HG02763 (cell line): Measurements from ENCODE around the gene SLC15A4.
"Not testable (repeated sequence)": the region's sequence is repeated elsewhere in the genome, so short reads cannot be mapped to it uniquely, and the experiment has no call there.

Experiments
- ATAC-seq: cut with Tn5 transposase; IDR thresholded peaks from one replicate; pipeline ENCODE4 v1.9.1; 2021; ENCODE audit warnings: mild to moderate bottlenecking, moderate library complexity; ENCODE audit not compliant: unreplicated experiment

The SLC15A4 gene

DNA sequence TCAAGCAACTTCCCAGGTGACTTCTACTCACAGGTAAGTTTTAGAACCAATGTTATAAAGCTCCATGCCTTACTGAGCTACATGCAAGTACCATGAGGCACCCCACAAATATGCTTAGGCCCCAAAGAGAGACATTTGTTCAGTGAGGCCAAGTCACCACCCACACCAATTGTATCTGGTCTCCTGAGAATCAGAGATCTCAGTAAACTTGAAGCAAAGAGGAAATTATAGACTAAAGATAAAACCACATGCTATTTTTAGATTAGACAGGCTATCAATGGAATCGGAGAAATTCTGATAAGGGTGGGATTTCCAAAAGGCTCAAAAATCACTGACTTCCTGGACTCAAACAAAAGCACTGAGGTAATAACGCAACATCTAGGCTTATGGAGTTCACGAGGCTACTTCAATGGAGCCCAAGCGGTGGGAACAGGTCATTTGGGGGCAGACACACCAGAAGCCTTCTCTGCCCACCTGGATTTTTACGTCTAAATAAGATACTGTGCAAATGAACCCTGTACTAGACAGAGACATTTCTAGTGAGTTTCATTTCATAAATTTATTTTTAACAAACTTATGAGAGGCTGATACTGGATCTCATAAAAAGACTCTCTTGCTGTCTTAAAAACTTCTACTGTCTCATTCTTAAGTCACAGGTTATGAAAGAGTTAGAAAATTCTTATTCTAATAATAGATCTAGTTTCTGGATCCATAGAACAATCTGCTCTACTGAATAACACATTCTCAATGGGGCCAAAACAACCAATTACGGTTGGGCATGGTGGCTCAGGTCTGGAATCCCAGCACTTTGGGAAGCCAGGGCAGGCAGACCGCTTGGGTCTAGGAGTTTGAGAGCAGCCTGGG lies 7.7 kb downstream of the SLC15A4 start:
- no peak for ATAC-seq

DNA sequence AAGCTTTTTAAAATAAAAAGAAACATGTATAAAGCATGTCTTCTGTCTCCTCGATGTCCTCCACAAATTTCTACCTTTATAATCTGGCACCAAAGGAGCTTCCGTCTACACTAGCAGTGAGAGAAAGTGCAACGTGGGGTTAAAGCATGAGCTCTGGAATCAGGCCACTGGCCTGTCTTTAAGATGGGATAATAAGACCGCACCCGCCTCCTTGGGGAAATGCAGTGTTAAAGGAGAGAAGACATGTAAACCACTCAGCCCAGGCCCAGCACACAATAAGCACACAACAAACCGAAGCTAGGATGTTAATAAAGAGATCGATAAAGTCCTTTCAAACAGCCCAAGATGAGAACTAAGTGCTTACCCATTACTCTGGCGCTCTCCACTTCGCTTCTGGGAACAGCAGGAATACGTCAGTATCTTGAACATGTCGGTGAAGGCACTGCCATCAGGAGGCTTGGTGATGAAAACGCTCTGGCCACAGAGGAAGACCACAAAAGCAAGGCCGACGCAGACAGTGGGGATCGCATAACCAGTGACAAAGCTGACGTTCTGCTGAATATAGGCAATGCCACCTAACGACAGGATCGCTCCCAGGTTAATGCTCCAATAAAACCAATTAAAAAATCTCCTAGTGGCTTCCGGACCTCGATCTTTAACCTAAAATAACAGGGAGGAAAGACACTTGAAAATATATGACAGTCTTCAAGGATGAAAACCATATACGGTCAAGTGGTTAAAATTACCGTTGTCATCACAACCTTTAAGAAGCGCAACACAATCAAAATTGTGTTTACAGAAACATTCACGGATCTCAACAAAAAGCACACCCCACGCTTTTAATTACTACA lies 9.1 kb downstream of the SLC15A4 start:
- ATAC-seq, result no peak

DNA sequence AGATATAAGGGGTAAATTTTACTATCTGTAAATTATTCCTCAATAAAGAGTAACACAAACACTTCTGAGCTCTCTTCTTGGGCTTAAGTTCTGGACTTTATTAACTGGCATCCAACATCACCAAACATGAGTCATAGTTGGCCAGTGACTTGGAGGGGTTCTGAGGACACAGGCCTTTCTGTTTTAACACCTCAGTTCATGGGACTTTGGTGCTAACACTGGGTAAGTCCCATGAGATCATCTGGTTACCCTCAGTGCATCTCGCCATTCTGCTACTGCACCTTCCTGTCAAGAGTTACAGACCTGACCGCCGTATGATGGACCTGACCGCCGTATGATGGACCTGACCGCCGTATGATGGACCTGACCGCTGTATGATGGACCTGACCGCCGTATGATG lies 9.9 kb downstream of the SLC15A4 start:
- ATAC-seq, result no peak

DNA sequence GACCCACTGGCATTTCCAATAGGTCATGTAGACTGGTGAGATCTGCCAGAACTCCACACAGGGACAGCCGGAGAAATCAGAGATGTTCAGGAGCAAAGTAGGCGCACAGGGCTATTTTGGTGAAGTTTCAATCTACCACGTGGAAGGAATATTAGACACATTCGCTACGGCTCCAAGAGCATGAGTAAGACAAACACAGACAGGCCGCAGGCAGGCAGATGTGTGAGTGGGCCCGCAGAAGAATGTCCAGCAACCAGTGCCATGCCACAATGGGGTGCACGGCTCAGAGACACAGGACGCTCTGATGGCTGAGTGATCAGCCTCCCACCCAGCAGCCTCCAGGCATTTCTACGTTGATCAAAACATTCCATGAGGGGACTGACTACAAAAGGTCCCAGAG lies 10.4 kb downstream of the SLC15A4 start:
- no peak for ATAC-seq

DNA sequence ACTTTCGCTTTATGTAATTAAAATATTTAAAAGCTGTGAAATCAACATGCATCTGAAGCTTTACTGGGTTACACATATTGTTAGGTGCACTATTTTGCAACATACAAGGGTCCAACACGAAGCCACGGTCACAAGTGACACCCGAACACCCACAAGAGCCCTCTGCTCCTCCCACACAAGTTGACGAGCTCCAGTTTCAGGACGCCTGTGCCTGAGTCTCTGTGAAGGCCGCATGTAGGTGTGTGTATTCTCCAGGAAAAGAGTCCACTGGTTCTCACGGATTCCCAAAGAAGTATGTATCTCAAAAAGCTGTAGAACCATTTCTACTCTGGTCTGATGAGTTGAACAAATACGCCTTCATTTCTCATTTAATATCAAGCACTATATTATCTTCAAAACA lies 12.0 kb downstream of the SLC15A4 start:
- no peak for ATAC-seq

DNA sequence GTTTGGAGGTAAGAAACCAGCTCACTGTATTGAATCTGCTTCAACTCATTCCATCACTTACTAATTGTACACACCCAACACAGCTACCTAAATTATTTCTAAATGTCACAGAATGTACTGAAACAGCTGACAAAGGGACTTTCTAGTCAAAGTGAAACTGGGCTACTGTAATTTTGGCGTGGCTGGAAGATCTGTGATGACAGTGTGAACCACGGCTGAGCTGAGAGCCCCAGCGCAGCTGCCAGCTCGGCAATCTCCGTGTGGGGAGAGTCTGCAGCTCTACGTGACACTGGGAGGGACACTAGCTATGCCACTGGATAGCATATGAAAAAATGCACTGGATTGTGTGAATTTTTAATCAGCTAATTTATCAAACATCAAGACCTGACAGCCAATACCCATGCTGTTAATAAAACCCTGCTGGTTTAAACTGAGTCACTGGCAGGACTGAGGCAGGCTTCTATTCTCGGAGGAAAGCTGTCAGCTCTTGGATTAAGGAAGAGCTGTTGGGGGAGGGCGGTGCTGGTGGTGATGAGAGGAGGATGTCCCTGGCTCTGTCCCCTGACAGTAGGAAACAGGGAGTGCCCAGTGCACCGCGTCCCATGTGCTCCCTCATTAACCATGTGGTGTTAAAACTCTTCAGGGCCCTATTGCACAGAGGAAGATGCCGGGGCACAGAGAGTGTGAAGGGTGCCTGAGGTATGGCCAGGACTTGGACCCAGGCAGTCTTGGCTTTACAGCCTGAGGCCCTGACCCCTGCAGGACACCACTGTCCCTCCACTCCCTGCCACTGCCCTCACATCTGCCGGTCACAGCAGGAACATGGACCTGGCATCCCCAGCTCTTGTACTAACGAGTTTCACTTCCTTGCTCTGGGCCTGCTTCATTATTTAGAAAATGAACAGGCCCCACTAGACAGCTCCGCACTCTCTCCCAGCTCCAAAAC lies 13.3 kb downstream of the SLC15A4 start:
- ATAC-seq, result peak; percentile 76

DNA sequence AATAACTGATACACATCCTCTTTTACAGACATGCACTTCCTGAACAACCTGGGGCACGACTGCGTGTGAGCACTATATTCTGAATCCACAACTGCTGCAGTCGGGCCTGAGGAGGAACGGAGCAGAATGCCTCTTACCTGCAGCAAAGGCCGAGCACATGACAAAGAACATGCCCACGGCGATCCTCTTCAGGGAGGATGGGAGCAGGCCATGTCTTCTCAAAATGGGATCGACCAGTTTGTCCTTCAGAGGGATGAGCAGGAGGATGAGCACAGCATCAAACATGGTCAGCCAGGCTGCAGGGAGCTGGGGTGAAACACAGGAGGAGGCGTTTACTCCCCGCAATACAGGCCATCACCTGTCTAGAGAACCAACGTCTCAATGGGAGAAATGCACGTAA lies 15.1 kb downstream of the SLC15A4 start:
- no peak for ATAC-seq

DNA sequence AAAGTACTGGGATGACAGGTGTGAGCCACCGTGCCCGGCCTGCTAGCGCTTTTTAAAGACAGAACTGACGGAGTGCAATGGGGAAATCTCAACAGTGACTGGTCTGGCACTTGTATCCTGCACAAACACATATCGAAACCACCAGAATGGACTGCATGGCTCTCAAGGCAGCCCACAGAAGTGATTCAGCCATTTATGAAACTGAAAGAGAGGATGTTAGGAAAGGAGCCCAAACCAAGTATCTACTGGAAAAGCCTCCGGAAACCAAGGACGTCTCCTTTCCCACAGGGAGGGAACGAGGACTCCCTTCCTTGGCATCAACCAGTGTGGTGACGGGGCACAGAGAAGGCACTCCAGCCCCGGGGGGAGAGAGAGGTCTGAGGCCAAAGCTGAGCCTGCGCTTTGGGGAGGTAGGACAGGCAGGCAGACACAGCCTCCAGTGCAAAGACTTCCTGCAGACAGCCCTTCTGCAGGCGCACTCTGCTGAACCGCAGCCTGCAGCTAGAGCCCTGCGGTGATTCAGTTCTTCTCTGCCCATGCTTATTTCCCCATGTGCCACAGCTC lies 16.5 kb downstream of the SLC15A4 start:
- no peak for ATAC-seq

DNA sequence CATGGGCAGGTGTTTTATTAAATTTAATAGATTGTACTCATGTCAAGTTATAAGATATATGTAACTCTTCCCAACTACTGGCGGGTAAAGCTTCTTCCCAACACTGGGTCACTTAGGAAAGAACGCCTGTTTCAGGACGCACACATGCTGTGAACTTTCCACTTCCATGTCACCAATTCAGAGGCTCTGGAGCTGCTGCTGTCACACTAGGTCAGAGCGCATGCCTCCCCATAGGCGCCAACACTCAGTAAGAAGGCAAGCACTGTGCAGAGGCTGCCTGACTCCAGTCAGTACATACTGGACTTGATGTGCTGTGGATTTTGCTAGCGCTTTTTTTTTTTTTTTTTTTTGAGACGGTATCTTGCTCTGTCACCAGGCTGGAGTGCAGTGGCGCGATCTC lies 17.2 kb downstream of the SLC15A4 start:
- no peak for ATAC-seq

DNA sequence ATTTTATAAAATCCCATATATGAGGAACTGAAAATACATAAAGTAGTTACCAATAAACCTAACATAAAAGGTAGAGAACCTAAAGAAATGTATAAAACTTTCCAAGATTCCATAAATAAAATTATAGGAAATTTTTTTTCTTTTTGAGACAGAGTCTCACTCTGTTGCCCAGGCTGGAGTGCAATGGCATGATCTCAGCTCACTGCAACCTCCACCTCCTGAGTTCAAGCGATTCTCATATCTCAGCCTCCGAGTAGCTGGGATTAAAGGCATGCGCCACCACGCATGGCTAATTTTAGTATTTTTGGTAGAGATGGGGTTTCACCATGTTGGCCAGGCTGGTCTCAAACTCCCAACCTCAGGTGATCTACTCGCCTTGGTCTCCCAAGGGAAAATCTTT lies 18.4 kb downstream of the SLC15A4 start:
- not testable (repeated sequence) for ATAC-seq

DNA sequence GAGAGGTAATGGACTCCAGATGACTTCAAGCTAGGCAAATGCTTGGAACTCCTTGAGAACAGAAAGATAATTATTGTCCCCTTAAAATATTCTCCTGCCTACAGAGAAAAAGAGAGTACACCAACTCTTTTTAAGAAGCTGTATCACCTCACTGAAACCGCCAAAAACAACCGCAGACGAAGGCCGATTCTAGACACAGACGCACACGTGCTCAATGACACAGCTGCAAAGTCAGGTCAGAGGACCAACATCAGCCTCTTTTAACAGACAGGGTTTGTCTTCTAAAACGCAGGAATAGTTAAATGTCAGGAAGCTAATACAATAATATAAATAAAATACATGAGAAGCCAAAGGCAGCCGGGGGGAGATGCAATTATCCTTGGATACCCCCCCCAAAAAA lies 19.0 kb downstream of the SLC15A4 start:
- ATAC-seq, result no peak

DNA sequence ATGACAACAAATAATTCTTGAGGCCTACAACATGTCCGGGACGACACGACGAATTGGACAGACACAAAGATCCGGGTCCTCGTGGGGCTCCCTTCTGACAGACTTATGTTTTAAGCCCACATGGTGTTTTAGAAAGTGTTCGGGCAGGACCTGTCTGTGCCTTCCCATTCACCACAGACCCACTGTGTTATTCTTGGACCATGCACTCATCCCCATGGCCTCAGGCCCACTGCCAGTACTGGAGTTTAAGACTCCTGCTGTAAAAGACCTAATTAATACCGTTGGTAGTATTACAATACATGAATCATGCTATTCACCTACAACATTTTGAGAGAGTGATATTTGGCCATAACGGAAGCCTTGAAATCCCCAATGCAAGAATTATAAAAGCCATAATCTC lies 20.0 kb downstream of the SLC15A4 start:
- no peak for ATAC-seq

DNA sequence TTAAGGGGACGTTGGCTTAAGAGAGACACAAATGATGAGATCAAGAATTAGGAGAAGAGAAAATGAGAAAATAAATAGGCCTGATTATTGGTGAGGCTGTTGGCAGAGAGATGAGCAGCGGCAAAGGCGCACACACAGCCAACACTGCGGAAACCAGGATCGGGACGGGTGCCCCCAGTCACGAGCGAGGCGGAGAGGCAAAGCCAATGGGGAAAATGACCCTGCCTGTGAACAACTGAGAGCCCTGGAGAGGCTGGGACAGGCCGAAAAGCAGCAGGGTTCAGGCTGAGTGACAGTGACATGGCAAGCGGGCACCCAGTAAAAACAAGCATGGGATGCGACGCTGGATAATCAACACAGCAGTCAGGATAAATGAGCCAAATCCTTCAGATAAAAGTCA lies 21.0 kb downstream of the SLC15A4 start:
- no peak for ATAC-seq

DNA sequence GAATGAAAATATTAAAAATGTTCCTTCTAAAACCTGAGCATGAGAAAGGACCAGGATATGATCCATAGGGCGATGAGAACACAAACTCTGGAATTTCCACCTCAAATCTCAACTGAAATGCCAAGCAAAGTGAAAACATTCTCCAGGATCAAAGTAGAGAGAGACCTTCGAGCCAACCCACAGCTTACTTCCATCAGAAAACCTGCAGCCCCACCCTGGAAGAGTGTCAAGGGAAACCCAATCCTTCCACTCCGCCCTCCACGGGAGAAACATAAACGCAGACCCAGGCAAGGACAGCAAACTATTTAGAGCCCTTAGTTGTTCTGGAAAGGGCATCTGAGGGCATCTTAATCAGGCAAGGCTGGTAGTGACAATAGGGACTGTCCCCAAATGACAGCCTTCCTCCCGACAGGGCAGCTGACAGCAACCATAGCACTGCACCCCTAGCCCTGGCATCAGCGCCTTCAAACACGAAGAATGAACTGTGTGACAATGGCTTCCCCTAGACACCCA lies 21.8 kb downstream of the SLC15A4 start:
- ATAC-seq, result no peak

DNA sequence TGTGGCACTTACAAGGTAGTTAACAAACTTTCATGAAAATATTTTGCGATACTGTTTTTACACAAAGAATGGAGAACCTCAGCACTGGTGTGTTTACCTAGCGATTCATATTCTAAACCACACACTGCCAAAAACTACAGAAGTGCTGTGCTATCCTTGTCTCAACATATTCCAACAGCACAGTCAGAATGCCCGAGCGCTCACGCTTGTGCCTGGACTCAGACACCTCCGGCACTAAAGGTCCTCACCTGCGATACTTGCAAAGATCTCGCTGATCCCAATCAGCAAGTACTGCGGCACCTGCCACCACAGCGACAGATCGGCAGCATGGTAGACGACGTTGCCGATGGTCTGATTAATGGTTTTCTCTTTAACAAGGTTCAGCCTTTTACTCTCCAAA lies 23.2 kb downstream of the SLC15A4 start:
- ATAC-seq, result no peak

DNA sequence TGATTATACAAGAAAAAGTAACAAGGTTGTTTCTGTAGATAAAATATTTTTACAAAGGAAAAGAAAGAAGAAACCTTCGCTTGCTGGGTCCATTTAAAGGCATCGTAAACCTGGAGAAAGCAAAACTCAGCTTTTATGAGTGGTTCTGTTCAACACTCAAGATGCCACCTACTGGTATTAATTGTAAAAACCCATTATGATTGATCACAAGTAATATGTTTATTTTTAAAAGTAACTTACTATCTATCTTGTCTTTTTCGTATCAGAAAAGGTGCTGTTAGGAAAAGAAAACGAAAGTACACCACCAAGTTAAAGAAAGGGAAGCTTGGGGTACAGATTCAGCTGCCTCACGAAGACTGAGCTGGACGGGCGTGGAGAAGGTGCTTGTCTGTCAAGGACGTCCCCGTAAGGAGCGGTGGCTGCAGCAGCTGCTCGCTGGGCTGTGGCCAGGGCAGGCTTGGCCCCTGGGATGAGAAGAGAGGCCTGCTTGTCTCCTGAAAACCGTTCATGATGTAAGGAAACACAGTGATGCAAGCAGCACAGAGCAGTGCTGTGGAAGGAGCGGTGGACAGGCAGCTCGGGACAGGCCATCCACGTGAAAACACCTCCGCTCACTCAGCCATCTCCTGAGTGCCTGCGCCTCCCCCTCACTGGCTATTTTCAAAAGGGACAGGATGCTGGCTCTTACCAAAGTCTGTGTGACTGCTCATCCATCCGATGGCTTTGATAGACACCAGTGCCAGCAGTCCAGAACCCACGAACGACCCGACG lies 25.0 kb downstream of the SLC15A4 start:
- no peak for ATAC-seq

DNA sequence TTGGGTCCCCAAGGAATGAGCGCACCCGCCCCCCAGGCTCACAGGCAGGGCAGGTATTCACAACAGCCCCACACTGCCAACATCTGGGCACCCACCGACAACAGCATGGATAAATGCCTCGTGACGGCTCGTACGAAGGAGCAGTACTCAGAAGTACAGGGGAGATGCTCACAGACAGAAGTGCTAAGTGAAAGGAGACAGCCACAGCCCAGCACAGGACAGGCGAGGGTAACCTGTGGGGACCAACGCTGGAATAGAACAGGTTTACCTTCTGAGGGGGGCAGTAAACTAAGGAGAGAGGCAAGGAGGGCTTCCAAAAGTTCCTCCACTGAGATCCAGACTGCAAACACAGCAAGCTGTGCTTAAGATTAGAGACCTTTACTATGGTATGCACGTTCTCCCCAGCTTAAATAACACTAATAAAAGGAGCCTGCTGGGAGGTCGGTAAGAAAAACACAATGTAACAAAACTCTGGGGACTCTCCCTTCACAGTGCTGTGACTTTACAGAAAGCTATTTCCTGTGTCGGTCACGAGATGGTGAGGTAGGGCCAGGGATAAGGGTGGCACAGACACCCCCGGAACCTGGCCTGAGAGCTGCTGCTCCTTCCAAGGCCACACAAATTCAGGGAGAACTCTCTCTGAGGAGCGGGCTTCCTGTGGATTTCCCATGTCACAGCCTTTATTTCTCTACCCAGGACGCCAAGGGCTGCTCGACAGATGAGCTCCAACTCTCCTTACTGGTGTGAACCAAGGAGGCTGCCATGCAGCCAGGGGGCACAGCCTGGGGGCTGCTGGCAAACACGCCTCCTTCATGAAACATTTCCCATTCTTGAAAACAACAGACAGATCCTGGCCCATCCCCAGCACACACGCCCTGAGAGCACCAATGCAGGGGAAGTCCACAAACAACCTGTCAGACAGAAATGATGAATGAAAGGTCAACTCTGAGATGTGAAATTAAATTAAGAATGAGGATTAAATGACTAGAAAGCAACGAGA lies 26.3 kb downstream of the SLC15A4 start:
- peak; percentile 46 for ATAC-seq

DNA sequence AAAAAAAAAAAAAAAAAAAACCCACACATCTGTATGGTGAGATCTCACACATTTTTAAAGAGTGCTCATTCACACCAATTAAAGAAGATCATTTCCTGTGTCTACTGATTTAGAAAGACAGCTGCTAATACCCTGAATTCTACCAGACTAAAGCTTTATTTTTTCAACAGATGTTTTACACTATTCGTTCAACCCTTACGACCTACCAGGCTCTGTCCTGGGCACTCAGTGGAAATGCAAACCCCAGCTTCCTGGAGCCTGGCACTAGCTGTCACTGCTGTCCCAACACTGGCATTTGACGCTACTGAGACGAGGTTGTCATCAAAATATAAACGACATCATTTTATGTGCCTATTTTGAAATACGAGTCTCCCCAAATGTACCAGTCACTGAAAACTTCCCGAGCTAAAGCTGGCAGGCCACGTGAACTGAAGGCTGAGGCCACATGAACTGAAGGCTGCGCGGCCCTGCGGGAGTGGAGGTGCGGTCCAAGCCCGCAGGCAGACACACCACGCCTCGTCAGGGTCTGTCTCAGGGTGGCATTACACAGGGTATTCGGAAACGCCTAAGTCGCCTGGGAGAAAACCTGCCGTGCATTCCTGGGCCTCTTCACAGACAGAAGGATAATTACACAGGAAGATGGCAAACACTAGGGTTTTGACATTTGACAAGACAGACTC lies 27.2 kb downstream of the SLC15A4 start:
- ATAC-seq, result no peak
